HT1080 (cell line): ENCODE results near the gene RNF208. TPM values are rescaled to one million over a fixed set of nuclear protein-coding genes. Genes with fewer than 3 reads are reported as not detected.

Experiments used
- DNase-seq: peaks from one replicate; pipeline ENCODE4 v3.0.0-alpha.2; 2015; ENCODE audit warnings: low read depth
- total RNA-seq: library from RNA; depleted of rRNA; stranded (reverse); fragments of >200 nt; shearing (Covaris generic); gene quantifications from 2 replicates; pipeline ENCODE4 v1.2.3, GENCODE V29; 2014

The RNF208 gene
- total RNA-seq, 1 experiment from 2014 or later: 0.96 TPM

DNA sequence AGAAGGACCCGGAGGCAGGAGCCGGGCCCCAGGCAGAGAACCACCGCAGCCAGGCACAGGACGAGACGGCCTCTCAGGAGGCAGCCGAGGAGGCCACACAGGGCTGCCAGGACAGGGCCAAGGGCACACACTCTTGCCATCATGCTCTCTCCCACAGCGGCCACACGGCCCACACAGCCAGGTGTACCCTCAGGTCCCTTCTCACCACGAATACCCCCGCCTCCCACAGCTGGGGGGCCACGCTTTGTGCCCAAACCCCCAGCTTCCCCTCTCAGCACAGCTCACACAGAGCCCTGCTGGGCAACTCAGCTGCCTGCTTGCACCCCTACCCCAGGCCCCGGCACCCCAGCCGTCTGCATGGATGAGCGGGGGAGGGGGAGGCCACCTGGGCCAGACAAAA is 28.3 kb downstream of the RNF208 start:
- no peak for DNase-seq

DNA sequence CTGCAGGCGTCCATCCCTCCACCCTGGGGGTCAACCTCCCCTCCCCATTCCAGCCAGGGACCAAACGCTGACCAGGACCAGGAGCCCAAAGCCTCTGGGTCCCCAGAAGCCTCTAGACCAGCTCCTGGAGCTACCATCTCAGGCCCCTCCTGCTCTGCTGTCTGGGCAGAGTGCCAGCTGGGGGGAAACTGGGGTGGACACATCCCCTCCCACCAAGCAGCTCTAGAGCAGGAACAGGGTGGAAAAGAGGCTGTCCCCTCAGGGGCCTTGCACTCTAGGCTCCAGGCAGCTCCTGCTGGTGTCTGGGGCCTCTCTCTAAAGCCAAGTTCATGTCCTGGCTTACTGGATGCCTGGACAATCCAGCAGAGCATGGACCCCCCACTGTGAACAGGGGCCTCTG is 29.2 kb downstream of the RNF208 start:
- no peak for DNase-seq

DNA sequence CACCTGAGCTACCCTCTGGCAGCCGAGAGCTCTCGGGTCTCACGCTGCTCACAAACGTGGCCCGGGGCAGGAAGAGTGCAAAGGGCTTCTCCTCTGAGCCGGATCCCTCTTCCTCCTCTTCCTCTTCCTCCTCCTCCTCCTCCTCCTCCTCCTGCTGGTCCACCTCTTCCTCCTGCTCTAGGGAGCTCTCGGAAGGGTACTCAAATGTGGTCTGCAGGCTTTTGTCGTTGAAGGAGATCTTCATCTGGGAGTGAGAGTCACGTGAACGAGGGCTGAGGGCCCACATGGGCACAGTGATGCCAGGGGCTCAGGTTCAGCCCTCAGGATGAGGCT is 29.6 kb downstream of the RNF208 start:
- DNase-seq: no peak

DNA sequence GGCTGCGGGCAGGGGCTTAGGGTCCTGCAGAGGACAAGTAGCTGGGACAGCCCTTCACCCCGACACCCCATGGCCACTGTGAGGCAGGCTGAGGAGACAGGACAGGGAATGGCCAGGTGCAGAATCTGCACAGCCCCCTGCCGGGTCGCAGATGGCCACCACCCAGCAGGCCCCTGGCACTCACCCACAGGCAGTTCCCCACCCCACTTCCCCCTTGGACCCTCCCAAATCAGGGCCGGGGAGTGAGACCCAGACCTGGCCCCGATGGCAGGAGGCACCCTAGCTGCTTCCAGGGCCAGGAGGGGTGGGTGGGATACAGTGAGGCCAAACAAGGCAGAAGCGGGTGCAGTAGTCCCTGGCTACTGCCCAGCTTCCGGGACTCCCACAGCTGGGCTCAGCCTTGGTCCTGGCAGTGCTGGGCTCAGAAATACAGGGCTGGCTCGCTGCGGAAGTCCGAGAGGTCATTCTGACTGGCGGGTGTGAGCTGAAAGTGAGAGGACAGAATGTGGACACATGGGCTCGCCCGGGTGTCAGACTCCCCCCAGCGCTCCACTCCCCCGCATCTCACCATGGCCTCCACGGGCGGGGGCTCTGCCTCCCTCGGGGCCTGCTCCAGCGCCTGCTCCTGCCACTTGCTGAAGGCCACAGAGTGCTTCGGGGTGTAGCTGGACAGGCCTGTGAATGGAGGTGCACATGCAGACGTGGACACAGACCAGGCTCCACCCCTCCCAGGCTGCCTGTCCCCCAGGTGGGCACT is 30.2 kb downstream of the RNF208 start:
- DNase-seq: no peak

DNA sequence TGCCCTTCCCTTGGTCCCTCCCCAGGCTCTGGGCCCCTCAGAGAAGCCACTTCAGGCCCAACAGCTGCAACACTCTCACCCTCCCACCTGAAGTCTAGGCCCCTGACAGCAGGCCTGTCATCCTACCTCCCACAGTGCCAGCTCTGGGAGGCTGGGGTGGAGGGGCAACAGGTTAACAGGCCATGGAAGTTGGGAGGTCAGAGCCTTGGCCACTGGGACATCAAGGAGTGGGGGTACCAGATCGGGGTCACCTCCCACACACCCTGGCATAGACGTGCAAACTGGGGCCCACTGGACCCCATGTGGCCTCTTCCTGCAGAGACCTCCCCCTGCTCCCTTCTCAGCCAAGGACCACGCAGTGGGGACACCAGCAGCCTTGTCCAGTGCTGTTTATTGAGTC is 30.8 kb downstream of the RNF208 start:
- DNase-seq: no peak

DNA sequence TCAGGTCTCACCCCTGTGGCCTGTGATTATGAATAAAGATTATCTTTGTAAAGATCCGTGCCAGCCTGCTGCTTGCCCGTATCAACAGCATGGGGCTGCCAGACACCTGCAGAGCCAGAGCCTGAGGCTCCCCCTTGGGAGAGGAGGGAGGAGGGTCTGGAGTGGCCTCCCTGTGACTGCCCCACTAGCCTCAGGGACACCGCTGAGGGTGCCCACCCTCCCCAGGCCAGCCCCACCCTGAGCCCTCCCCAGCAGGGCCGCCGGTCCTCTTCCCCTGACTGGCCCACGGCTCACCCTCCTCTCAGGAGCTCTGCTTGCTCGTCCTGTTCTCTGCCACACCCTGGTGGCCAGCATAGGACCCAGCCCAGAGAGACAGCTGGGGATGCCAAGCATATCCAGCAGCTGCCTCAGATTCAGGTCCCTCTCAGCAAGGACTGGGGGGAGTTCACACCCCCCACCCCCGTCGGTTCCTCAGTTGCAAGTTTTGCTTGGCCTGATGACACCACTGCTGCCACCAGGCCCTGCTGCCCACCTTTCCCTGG is 31.7 kb downstream of the RNF208 start:
- no peak for DNase-seq

DNA sequence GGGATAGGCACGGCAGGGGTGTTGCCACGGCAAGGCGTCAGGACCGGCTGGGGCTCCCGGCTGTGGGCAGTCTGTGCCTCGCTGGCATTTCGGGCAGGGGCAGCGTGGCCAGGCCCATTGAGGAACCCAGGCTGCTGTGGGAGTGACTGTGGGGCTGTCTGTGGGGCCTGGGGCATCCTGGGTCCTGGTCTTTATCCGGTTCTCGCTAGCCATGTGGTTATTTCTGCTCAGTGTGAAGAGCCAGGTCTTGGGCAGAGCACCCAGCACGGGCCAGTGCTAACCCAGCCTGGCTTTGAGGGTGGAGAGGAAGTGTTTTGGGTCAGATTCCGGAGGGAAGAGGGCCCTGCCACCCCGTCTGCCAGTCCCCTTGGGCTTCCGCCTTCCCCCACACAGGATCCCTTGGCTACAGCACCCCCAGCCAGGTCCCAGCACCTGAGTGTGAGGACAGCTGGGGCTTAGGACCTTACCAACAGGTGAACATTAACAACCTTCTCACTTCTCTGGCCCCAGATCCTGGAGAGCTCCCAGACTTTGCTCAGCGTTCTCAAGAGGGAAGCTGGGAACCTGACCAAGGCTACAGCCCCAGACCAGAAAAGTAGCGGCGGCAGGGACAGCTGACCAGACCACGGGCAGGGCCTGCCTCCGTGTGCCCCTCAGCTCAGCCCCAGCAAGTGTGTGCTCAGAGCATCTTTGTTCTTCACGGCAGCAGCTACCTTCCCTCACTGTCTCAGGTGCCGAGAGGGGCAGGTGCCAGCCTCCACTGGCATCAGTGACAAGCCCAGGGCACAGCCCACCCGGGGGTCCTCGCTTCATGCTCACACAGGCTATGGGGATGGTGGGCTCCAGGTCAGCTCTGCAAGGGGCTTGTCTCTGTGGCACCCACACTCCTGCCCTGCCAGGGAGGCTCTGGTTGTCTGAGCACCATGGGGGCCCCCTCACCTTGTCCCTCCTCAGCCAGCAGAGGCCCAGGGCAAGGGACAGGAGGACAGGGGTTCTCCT is 32.4 kb downstream of the RNF208 start:
- no peak for DNase-seq

DNA sequence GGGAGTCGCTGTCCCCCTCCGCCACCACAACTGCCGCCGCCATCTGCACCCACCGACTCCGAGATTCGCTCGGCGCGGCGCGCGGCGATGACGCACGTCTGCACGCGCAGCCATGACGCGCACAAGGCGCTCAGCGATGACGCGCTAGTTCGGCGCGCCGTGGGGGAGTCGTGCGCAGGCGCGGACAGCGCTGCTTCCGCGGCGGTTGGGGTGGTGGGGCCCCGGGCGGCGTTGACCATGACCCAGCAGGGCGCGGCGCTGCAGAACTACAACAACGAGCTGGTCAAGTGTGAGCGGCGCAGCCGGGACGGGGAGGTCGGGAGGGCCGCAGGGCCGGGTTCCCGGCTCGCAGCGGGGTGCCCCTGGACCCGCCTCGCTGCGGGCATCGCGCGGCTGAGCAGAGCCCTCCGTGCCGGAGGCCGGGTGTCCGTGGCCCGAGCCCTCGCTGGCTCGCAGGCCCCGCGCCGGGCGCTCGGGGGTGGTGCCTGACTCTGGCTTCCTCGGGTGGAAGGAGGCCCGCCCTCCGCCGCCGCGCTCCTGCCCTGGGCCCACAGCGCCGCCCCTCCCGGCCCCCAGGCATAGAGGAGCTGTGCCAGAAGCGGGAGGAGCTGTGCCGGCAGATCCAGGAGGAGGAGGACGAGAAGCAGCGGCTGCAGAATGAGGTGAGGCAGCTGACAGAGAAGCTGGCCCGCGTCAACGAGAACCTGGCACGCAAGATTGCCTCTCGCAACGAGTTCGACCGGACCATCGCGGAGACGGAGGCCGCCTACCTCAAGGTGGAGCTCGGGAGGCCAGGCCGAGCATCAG is 33.3 kb downstream of the RNF208 start, which contains the start of the genes ANAPC2 and SSNA1:
TSS of gene ANAPC2 (minus strand) at position 71 of the 807 bp plus-strand sequence. CDS start at position 43, 28 bp downstream.
TSS of gene SSNA1 (plus strand) at position 187 of the 807 bp plus-strand sequence. CDS start at position 238, 51 bp downstream.
- peak; percentile 88 for DNase-seq

GRCh38 chr9:137188086-137188489 is 34.0 kb downstream of the RNF208 start:
- no peak for DNase-seq

DNA sequence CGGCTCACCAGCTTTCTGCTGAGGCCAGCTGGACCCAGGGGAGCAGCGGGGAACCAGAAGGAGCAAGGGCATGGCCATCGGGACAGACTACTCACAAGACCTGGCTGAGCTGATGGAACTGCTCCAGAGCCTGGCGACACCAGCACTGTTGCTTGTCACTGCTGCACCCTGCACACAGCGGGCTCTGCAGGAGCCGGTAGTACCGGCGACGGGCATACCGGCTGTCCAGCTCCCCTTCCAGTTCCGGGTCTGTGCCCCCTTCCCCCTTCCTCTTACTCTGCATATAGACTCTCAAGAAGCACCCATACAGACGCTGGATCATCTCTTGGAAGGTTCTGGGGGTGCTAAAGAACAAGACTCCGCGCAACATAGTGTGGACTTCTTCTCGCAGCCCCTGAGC is 34.7 kb downstream of the RNF208 start:
- no peak for DNase-seq

GRCh38 chr9:137186385-137186784 is 35.7 kb downstream of the RNF208 start:
- DNase-seq: no peak

DNA sequence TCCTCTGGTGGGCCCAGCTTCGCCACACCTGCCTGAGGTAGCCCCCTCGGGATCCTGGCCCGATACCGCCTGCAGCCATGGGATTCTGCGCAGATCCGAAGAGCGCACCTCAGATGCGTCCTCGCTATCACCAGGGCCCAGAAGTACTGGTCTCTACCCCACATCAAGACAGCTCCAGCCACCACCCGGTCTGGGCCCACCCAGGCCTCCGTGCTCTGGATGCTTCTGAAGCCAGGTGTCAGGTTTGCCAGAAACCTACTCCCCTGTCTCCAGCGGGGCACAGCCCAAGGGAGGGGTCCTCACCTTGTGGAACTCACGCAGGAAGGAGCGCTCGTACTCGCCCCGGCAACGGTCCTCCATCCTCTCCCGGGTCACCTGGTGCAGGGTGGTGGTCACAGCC is 36.1 kb downstream of the RNF208 start:
- no peak for DNase-seq

DNA sequence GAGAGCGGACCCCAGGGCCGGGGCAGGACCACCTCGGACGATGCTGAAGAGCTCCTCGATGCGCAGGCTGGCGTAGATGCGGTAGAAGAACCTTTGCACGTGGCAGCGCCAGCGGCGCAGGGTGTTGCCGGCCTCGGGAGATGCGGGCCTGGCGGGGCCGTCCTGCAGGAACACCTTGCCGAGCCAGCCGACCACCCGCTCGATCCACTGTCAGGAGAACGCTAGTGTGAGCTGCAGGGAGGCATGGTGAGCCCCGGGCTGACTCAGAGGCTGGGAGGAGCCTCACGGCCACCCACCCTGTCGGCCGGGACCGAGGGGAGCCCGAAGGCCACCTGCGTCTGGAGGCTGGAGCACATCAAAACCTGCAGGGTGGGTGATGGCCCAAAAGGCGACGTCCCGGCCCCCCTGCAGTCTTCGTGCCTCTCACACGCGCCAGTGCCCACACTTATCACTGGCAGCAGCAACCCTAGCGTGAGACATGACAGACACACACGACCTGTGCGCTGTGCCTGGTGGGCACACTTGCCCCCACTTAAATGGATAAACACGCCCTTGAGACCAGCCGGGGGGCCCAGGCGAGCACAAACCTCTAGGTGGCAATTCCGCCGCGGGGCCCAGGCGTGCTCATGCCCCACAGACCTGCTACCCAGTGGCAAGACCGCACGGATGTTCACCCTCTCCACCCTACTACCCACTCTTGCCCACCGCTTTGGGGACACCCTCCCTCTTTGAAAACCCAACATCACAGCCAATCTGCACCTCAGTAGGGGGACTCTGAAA is 37.0 kb downstream of the RNF208 start:
- no peak for DNase-seq

DNA sequence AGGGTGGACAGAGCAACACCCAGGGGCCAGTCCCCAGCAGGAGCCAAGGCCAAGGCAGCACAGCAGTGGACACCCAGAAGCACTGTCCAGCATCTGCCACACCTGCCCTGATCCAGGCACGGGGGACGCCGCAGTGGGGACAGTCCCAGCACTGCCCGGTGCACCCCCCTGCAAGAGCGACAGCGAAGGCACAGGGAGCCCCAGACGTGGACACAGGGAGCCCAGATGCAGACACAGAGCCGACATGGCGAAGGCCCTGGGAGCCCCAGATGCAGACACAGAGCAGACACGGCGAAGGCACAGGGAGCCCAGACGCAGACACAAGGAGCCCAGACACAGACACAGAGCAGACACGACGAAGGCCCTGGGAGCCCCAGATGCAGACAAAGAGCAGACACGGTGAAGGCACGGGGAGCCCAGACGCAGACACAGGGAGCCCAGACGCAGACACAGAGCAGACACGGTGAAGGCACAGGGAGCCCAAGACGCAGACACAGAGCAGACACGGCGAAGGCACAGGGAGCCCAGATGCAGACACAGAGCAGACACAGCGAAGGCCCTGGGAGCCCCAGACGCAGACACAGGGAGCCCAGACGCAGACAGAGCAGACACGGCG is 38.0 kb downstream of the RNF208 start:
- DNase-seq: no peak

- no peak for DNase-seq
Measured at GRCh38 chr9:137182836-137183235, 39.2 kb downstream of the RNF208 start.

DNA sequence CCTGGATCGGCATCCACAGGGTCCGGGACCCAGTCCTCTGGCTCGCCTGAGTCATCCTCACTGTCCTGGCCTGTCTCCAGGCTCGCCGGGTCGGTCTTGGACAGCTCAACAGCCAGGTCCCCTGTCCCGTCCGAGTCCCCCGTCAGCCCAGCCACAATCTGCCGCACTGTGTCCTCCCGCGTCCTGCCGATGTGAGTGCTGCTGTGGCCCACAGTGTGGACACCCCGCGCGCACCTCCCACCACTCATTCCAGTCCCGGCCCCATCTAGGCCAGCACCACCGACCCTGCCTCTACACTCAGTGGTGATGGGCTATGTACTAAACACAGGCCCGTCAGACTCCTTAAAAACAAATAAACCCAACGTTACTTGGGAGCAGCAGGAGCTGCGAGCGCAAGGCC is 40.4 kb downstream of the RNF208 start:
- no peak for DNase-seq

DNA sequence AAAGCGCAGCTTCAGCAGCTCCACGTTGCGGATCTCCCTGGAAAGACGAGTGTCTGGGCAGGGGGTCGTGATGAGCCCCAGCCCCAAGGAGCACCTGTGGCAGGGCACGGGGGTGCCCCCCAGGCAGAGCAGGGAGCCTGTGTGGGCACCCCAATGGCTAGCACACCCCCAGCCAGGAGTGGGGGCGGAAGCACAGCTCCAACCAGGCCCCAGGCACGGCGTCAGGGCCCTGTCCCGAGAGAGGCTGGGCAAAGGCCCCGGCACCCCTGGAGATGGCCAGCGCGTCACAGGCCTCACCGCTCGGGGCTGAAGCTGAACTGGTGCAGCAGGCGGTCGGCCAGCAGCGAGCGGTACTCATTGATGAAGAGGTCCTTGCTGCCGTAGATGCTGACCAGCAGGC is 41.5 kb downstream of the RNF208 start:
- no peak for DNase-seq

DNA sequence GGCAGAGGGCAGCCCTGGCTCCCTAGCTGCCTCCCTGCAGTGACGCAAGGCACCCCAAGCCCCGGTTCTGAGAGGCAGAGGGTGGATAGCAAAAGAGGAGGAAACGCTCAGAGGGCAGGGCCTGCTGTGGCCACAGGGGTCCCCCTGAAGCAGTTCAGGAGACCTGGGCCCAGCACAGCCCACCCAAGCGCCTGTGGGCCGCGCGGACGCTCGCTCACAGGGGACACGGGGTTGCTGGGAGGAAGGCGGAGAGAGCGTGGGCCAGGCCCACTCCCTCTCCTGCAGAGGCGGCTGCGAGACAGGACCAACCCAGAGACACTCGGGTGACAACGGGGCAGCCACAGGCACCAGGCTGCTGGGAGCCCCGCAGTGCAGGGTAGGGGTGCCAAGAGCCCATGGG is 42.3 kb downstream of the RNF208 start:
- no peak for DNase-seq

DNA sequence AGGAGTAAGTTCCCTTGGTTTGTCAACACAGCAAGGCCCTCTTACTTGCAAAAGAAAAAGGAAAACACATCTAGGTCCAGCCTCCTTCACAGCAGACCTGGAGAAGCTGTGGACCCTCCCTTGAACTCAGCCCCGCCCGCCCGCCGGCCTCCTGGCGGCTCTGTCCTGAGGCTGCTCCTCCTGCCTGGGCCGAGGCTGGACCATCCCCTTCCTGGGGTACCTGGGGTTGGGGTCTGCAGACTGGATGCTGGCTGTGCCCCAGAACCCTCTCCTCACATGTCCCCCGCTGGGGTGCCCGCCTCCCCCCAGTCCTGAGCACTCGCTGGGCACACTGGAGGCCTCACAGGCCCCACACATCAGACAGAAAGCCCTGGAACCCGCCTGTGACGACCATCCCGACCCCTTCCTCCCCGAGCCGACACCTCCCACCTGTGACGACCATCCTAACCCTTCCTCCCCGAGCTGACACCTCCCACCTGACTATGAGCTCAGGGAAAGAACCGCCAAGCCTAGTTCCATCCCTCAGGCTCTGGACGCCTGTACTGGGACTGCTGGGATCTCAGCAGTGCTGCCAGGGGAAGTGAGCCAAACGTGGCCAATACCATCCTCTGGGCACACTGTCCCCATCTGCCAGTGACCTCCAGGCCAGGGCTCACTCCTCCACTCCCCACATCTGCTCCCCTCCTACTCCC is 43.0 kb downstream of the RNF208 start:
- DNase-seq: no peak
